PC-9 (cell line): ENCODE results near the gene SLC25A25. TPM values are rescaled to one million over a fixed set of nuclear protein-coding genes. Genes with fewer than 3 reads are reported as not detected.

Experiments used
- BruUV-seq: library from RNA; stranded (reverse); fragments of 400-500 nt; replicated peaks from 2 replicates; lab custom pipeline; 2021; lab: Mats Ljungman, UMichigan
- CTCF ChIA-PET: fragments of 300-600 bp; sonication (Branson Sonifier 250); formaldehyde crosslinking; loops from one replicate; lab custom pipeline; 2022; ENCODE audit warnings: antibody characterized with exemption; lab: Charles Lee
- POLR2A ChIA-PET: fragments of 300-600 bp; sonication (Branson Sonifier 250); formaldehyde crosslinking; loops from one replicate; lab custom pipeline; 2022; ENCODE audit warnings: antibody characterized with exemption; ENCODE audit not compliant: unreplicated experiment; lab: Charles Lee
- DNase-seq, 2 experiments: peaks; one replicate each; pipeline versions ENCODE4 v3.0.0 to v3.0.0-alpha.2; 2015 to 2022; ENCODE audit warnings: mixed read lengths in 1 of 2
- H2AFZ ChIP-seq: fragments of 200-600 bp; sonication (generic); 2 replicates; pipeline ENCODE4 v1.8.1; 2017; ENCODE audit warnings: antibody characterized with exemption
- H3F3A ChIP-seq: fragments of 200-600 bp; sonication (generic); 2 replicates; pipeline ENCODE4 v1.8.1; 2017; ENCODE audit warnings: antibody characterized with exemption, mild to moderate bottlenecking, low read depth; ENCODE audit not compliant: insufficient read depth
- H3K27ac ChIP-seq: fragments of 200-600 bp; sonication (generic); 2 replicates; pipeline ENCODE4 v1.6.1; 2016; ENCODE audit warnings: mixed run types
- H3K27me3 ChIP-seq: fragments of 200-600 bp; sonication (generic); 2 replicates; pipeline ENCODE4 v1.6.1; 2016; ENCODE audit warnings: low read depth, mixed run types; ENCODE audit not compliant: insufficient read depth
- H3K36me3 ChIP-seq: fragments of 200-600 bp; sonication (generic); 2 replicates; pipeline ENCODE4 v1.6.1; 2016; ENCODE audit warnings: low read depth, mixed run types
- H3K4me1 ChIP-seq: fragments of 200-600 bp; sonication (generic); replicated peaks from 2 replicates; pipeline ENCODE4 v1.6.1; 2016; ENCODE audit warnings: mixed run types; ENCODE audit not compliant: insufficient read depth
- H3K4me2 ChIP-seq: fragments of 200-600 bp; sonication (generic); 2 replicates; pipeline ENCODE4 v1.6.1; 2017; ENCODE audit warnings: mixed run types
- H3K4me3 ChIP-seq: fragments of 200-600 bp; sonication (generic); 2 replicates; pipeline ENCODE4 v1.6.1; 2016; ENCODE audit warnings: mixed run types
- H3K79me2 ChIP-seq: fragments of 200-600 bp; sonication (generic); 2 replicates; pipeline ENCODE4 v1.6.1; 2017; ENCODE audit warnings: low read depth, mixed run types
- H3K9me2 ChIP-seq: fragments of 200-600 bp; sonication (generic); 2 replicates; pipeline ENCODE4 v1.8.1; 2017; ENCODE audit warnings: mild to moderate bottlenecking; ENCODE audit not compliant: insufficient read depth
- H3K9me3 ChIP-seq: fragments of 200-600 bp; sonication (generic); 2 replicates; pipeline ENCODE4 v1.8.1; 2016; ENCODE audit warnings: low read depth; ENCODE audit not compliant: insufficient read depth
- H4K20me1 ChIP-seq: fragments of 200-600 bp; sonication (generic); 2 replicates; pipeline ENCODE4 v1.8.1; 2017; ENCODE audit not compliant: insufficient read depth
- EZH2 ChIP-seq: fragments of 200-600 bp; sonication (generic); IDR thresholded peaks from 2 replicates; pipeline ENCODE4 v1.8.0; 2017; ENCODE audit warnings: antibody characterized with exemption, low read depth
- intact Hi-C: fragments of 100-400 bp; cut with micrococcal nuclease; formaldehyde crosslinking; loops from one replicate; pipeline ENCODE4 v1.10.0; 2022; ENCODE audit not compliant: unreplicated experiment
- total RNA-seq: library from RNA; stranded (reverse); gene quantifications from 2 replicates; pipeline ENCODE4 v1.2.3, GENCODE V29; 2021
- TF ChIP-seq, protein P1 (sequence below): fragments of 200-600 bp; sonication (generic); conservative IDR thresholded peaks from 2 replicates; pipeline ENCODE4 v1.6.1; 2017; ENCODE audit warnings: mixed run types, antibody characterized with exemption, mild to moderate bottlenecking, moderate library complexity

The SLC25A25 gene
- total RNA-seq, 1 experiment from 2014 or later = 11.7 TPM

DNA sequence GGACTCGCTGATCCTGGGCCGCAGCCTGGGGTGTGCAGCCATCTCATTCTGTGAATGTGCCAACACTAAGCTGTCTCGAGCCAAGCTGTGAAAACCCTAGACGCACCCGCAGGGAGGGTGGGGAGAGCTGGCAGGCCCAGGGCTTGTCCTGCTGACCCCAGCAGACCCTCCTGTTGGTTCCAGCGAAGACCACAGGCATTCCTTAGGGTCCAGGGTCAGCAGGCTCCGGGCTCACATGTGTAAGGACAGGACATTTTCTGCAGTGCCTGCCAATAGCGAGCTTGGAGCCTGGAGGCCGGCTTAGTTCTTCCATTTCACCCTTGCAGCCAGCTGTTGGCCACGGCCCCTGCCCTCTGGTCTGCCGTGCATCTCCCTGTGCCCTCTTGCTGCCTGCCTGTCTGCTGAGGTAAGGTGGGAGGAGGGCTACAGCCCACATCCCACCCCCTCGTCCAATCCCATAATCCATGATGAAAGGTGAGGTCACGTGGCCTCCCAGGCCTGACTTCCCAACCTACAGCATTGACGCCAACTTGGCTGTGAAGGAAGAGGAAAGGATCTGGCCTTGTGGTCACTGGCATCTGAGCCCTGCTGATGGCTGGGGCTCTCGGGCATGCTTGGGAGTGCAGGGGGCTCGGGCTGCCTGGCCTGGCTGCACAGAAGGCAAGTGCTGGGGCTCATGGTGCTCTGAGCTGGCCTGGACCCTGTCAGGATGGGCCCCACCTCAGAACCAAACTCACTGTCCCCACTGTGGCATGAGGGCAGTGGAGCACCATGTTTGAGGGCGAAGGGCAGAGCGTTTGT lies 39.6 kb downstream of the SLC25A25 start:
- Histone ChIP-seq H3K27me3 (no peaks in the 10 kb centered on the region), H2AFZ (no peak overlapping the region), H3K4me3 (no peak overlapping the region), H3F3A (peaks cover 25% of the 10 kb centered on the region), H3K27ac (no peak overlapping the region), H4K20me1 (no peaks in the 10 kb centered on the region; the same call in 1 of the 2 replicates), H3K4me1 (no peaks in the 10 kb centered on the region), H3K4me2 (no peak overlapping the region), H3K36me3 (peaks cover 20% of the 10 kb centered on the region), H3K79me2 (no peaks in the 10 kb centered on the region), H3K9me2 (no peaks in the 10 kb centered on the region), H3K9me3 (no peaks in the 10 kb centered on the region)
- BruUV-seq = no TSS peak
- intact Hi-C loops = no loop called here
- CTCF ChIA-PET = interaction anchor here (2.0 kb wide), 1 partner anchor 10 kb away, joined by 7 read pairs; no protein-coding TSS in a partner anchor
- POLR2A ChIA-PET = no interaction called here
- no peak for DNase-seq
- TF ChIP-seq, protein P1, sequence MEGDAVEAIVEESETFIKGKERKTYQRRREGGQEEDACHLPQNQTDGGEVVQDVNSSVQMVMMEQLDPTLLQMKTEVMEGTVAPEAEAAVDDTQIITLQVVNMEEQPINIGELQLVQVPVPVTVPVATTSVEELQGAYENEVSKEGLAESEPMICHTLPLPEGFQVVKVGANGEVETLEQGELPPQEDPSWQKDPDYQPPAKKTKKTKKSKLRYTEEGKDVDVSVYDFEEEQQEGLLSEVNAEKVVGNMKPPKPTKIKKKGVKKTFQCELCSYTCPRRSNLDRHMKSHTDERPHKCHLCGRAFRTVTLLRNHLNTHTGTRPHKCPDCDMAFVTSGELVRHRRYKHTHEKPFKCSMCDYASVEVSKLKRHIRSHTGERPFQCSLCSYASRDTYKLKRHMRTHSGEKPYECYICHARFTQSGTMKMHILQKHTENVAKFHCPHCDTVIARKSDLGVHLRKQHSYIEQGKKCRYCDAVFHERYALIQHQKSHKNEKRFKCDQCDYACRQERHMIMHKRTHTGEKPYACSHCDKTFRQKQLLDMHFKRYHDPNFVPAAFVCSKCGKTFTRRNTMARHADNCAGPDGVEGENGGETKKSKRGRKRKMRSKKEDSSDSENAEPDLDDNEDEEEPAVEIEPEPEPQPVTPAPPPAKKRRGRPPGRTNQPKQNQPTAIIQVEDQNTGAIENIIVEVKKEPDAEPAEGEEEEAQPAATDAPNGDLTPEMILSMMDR = no peak
- TF ChIP-seq EZH2 = no peak

DNA sequence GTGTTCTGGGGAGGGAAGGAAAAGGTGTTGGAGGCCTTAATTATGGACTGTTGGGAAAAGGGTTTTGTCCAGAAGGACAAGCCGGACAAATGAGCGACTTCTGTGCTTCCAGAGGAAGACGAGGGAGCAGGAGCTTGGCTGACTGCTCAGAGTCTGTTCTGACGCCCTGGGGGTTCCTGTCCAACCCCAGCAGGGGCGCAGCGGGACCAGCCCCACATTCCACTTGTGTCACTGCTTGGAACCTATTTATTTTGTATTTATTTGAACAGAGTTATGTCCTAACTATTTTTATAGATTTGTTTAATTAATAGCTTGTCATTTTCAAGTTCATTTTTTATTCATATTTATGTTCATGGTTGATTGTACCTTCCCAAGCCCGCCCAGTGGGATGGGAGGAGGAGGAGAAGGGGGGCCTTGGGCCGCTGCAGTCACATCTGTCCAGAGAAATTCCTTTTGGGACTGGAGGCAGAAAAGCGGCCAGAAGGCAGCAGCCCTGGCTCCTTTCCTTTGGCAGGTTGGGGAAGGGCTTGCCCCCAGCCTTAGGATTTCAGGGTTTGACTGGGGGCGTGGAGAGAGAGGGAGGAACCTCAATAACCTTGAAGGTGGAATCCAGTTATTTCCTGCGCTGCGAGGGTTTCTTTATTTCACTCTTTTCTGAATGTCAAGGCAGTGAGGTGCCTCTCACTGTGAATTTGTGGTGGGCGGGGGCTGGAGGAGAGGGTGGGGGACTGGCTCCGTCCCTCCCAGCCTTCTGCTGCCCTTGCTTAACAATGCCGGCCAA lies 40.4 kb downstream of the SLC25A25 start:
- CTCF ChIA-PET = interaction anchor here (2.0 kb wide), 1 partner anchor 9 kb away, joined by 7 read pairs; no protein-coding TSS in a partner anchor
- no peaks in the 10 kb centered on the region for H3K4me1 ChIP-seq

More for the DNA sequence above, 40.4 kb downstream of the SLC25A25 start:
- BruUV-seq = no TSS peak
- Histone ChIP-seq H3K79me2 (no peaks in the 10 kb centered on the region), H3K36me3 (peaks cover 20% of the 10 kb centered on the region), H3K4me2 (no peak overlapping the region), H2AFZ (no peak overlapping the region), H3K27ac (no peak overlapping the region), H3K9me2 (no peaks in the 10 kb centered on the region), H3K4me3 (no peak overlapping the region), H3F3A (peaks cover 25% of the 10 kb centered on the region), H3K9me3 (no peaks in the 10 kb centered on the region), H4K20me1 (no peaks in the 10 kb centered on the region; the same call in 1 of the 2 replicates), H3K27me3 (no peaks in the 10 kb centered on the region)
- TF ChIP-seq, protein P1 = no peak
- no peak for TF ChIP-seq EZH2
- no peak for DNase-seq
- intact Hi-C loops = no loop called here
- POLR2A ChIA-PET = no interaction called here
